HG03060 (cell line): ENCODE measurements around the gene SYNE1.
"Not testable (repeated sequence)": the region's sequence is repeated elsewhere in the genome, so short reads cannot be mapped to it uniquely, and the experiment has no call there.

ENCODE experiments used
- ATAC-seq: cut with Tn5 transposase; IDR thresholded peaks from one replicate; pipeline ENCODE4 v1.9.1; 2021; ENCODE audit warnings: low read depth, moderate number of reproducible peaks; ENCODE audit not compliant: unreplicated experiment

The SYNE1 gene

GRCh38 chr6:152625213-152625612 lies 11.9 kb downstream of the SYNE1 start:
- no peak for ATAC-seq

GRCh38 chr6:152614776-152615175 lies 22.4 kb downstream of the SYNE1 start:
- ATAC-seq: not testable (repeated sequence)

- no peak for ATAC-seq
These were observed 28.0 kb downstream of the SYNE1 start for GRCh38 chr6:152609125-152609670.

- no peak for ATAC-seq
These were observed 31.2 kb downstream of the SYNE1 start for GRCh38 chr6:152605941-152606340.

- no peak for ATAC-seq
These were observed 31.8 kb downstream of the SYNE1 start for GRCh38 chr6:152605342-152605741.

GRCh38 chr6:152603911-152604310 lies 33.3 kb downstream of the SYNE1 start:
- ATAC-seq: no peak

DNA sequence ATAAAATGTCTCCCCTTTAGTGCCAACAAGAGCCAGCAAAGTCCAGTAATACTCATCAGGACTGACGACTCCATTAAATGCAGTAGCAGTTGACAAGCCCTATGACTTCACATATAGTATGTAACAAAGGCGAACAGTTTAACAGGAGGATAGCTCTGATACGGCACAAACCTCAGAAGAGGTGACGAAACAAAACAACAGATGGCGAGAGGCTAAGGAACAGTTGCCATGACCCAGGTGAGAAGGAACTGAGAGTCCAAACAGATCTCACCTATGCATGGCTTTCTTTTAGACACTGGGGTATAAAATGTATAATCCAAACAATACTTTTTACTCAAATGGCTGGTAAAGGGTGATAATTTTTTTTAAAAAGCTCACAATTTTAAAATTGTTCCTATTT lies 37.1 kb downstream of the SYNE1 start:
- ATAC-seq: no peak

DNA sequence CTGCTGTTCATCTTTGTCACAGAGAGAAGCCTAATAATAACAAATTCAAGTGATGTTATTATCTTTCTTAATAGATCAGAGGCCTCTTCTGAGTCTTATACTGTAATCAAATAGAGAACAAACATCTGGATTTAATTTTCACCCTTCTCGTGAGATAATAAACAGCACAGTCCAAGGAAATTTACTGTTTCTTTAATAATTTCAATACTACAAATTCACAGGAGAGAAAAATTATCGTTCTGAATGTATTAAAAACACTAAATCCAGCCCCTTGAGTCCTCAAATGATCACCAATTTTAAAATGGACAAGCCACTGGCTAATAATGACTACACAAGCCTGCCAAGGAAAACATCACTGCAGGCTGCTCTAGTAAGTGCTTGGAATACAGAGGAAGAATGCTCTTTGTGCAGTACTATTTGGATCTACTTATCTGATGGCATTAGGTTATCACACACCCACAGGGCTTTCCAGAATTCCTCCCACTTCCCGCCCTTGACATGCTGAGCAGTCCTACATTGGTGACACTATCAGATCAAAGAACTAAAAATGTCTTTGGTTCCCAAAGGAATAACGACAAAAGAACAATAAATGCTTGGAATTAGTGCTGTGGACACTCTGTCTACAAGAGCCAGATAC lies 38.1 kb downstream of the SYNE1 start:
- ATAC-seq: no peak

- no peak for ATAC-seq
These were observed 38.7 kb downstream of the SYNE1 start for GRCh38 chr6:152598421-152598820.

DNA sequence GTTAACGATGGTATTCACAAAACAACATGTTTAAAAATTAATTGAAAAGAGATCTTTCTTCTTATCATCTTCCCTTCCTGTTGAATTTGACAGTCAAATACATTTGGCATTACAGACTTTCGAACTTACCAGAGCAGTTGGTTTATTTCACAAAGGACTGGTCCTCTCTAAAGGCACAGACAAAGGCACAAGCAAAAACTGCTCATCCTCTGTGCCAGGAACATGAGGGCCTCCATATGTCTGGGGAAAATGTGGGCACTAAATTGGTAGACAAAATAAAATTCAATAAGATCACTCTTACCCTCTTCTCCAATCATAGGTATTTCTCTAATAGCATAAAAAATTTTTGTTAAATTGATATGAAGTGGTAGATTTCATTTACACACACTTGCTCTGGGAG lies 40.4 kb downstream of the SYNE1 start:
- no peak for ATAC-seq

DNA sequence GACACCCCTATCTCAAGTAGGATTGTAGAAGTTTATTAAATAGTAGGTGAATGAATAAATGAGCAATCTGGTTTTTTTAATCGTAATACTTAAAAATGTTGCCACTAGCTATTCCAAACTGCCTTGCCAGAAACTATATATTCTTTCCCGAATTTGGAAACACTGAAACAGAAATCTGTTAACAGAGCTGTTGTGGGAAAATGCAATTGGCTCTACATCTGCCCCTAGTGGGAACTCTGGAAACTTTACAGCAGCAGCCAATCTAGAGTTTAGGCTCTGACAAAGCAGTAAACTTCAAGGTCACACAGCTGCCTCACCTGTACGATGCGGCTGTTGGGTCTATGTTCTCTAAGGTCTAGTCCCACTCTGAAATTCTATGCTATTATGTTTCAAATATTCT lies 41.7 kb downstream of the SYNE1 start:
- ATAC-seq: no peak

DNA sequence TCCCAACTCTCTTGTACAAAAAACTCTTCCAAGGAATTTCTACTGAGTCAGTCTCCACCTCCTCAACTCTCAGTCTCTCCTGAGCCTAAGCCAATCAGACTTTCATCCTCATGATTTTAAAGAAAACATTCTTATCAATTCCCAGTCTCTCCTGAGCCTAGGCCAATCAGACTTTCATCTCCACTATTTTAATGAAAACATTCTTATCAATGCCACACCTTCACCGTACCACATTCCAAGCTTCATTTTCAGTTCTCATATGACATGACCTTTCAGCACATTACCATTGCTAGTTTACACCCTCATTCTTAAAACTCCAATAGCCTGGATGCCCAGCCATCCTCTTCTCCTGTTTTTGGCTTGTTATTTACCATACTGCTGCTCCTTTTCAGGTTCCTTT lies 42.5 kb downstream of the SYNE1 start:
- ATAC-seq: no peak

GRCh38 chr6:152588456-152588855 lies 48.7 kb downstream of the SYNE1 start:
- ATAC-seq: no peak

DNA sequence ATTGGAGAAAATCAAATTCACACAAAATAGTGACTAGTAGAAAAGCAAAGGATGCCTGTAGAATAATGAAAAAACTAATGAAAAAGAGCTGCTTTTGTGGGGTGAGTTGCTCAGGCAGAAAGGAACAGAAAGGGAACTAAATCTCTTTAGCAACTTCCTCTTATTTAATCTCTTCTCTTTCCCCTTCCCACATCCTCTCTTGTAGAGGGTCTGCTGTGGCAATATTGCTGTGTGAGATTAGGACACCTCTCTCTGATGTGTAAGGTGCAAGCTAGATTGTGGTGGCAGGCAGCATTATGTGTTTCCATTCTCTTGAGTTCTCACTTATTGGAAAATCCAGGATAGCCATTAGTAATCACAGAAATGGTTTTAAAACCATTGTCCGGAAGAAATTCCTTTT lies 49.7 kb downstream of the SYNE1 start:
- ATAC-seq: no peak

- no peak for ATAC-seq
These were observed 51.9 kb downstream of the SYNE1 start for GRCh38 chr6:152585236-152585635.

GRCh38 chr6:152583888-152584287 lies 53.3 kb downstream of the SYNE1 start:
- no peak for ATAC-seq

DNA sequence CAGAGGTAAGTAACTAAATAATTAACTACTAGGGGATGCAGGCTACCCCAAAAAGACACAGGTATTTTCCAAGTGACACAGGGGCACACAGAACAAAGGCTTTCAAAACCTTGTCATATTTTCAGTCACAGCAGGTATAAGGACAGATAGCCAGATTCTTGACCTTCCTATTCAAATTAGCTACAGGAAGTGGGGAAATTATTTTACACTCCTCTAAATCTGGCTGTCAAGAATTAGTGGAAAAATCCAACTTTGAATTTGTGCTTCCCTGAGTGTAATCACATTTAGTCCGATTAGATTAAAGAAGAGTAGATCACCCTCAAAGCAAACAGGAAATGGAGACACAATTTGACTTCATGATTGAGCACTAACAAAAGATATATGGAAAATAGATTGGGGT lies 60.6 kb downstream of the SYNE1 start:
- no peak for ATAC-seq

GRCh38 chr6:152575621-152576150 lies 61.5 kb downstream of the SYNE1 start:
- ATAC-seq: no peak

DNA sequence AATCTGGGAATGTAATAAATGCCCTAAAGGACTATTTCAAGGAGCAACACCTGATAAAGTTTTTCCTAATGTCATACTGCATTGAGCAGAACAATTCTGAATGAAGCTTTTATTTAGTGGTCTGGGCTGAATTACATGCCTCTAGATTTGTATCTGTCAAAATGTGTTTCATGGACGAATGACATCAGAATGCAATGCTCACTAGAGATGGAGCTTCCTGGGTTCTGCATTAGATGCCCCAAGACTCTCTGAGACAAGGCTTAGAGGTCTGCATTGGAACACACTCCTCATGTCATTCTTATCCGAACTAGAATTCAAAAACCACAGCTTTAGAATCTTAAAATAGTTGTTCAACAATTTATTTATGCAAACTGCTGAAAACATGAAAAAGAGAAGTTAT lies 62.0 kb downstream of the SYNE1 start:
- ATAC-seq: no peak

DNA sequence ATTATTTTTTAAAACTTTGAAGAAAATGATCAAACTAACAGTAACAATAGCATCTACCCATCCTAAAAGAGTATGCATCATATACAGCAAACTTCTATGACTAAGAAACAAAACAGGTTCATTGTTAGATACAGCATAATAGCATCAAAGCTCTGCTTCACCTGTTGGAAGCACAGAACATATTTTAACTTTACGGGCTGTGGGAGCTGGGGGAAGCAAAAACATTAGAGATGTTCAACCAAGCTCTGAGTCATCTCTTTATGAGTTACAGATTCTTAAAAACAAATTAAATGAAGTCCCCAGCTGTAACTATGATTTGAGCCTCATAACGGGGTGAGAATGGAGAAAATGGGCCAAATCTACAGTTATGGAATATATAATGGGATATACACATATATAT lies 63.4 kb downstream of the SYNE1 start:
- no peak for ATAC-seq

GRCh38 chr6:152572338-152573088 lies 64.6 kb downstream of the SYNE1 start:
- no peak for ATAC-seq

- no peak for ATAC-seq
These were observed 65.2 kb downstream of the SYNE1 start for GRCh38 chr6:152571943-152572337.
